ENCODE data around the gene MCFD2.

- TF ChIP-seq CTCF (IDR thresholded peaks at IDR 0.05) (no peak), POLR2AphosphoS5 (IDR thresholded peaks at IDR 0.05; ENCODE audit: low read depth, low read length) (no peak)
- TF ChIP-seq, protein P1, sequence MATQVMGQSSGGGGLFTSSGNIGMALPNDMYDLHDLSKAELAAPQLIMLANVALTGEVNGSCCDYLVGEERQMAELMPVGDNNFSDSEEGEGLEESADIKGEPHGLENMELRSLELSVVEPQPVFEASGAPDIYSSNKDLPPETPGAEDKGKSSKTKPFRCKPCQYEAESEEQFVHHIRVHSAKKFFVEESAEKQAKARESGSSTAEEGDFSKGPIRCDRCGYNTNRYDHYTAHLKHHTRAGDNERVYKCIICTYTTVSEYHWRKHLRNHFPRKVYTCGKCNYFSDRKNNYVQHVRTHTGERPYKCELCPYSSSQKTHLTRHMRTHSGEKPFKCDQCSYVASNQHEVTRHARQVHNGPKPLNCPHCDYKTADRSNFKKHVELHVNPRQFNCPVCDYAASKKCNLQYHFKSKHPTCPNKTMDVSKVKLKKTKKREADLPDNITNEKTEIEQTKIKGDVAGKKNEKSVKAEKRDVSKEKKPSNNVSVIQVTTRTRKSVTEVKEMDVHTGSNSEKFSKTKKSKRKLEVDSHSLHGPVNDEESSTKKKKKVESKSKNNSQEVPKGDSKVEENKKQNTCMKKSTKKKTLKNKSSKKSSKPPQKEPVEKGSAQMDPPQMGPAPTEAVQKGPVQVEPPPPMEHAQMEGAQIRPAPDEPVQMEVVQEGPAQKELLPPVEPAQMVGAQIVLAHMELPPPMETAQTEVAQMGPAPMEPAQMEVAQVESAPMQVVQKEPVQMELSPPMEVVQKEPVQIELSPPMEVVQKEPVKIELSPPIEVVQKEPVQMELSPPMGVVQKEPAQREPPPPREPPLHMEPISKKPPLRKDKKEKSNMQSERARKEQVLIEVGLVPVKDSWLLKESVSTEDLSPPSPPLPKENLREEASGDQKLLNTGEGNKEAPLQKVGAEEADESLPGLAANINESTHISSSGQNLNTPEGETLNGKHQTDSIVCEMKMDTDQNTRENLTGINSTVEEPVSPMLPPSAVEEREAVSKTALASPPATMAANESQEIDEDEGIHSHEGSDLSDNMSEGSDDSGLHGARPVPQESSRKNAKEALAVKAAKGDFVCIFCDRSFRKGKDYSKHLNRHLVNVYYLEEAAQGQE (IDR thresholded peaks at IDR 0.05; ENCODE audit: insufficient read depth in 1 of 2, low read depth in 2 of 2, low read length in 1 of 2), result no peak
Observed at GRCh38 chr2:46858702-46859090, 56.9 kb downstream of the MCFD2 start.
